Activated CD4-positive, alpha-beta memory T cell treated with anti-CD3 and anti-CD28 coated beads for 36 hours (primary cell): ENCODE data around the gene PCDH15. TPM values are rescaled to one million over a fixed set of nuclear protein-coding genes. Genes with fewer than 3 reads are reported as not detected.
"Not testable (repeated sequence)": the region's sequence is repeated elsewhere in the genome, so short reads cannot be mapped to it uniquely, and the experiment has no call there.

ENCODE experiments used
- CTCF ChIA-PET: fragments of 350-600 bp; sonication (Branson Sonifier 250); formaldehyde crosslinking; loops from one replicate; lab custom pipeline; 2021; ENCODE audit warnings: antibody characterized with exemption, inconsistent platforms; lab: Charles Lee
- POLR2A ChIA-PET: fragments of 350-600 bp; sonication (Branson Sonifier 250); formaldehyde crosslinking; loops from one replicate; lab custom pipeline; 2021; ENCODE audit warnings: antibody characterized with exemption; lab: Charles Lee
- DNase-seq: peaks from one replicate; pipeline ENCODE4 v3.0.0-alpha.2; 2020
- H3K27ac Mint-ChIP-seq: one replicate; pipeline ENCODE4 v1.8.0; 2021; ENCODE audit warnings: mixed read lengths
- H3K27me3 Mint-ChIP-seq: one replicate; pipeline ENCODE4 v1.8.0; 2021; ENCODE audit warnings: mixed read lengths
- H3K36me3 Mint-ChIP-seq: one replicate; pipeline ENCODE4 v1.8.0; 2021; ENCODE audit warnings: mixed read lengths
- H3K4me1 Mint-ChIP-seq: one replicate; pipeline ENCODE4 v1.8.0; 2021; ENCODE audit warnings: low read depth, mixed read lengths
- H3K4me3 Mint-ChIP-seq: one replicate; pipeline ENCODE4 v1.8.0; 2021; ENCODE audit warnings: mild to moderate bottlenecking, mixed read lengths
- H3K9me3 Mint-ChIP-seq: one replicate; pipeline ENCODE4 v1.8.0; 2021; ENCODE audit warnings: mixed read lengths
- intact Hi-C: fragments of 100-400 bp; cut with micrococcal nuclease; formaldehyde crosslinking; loops from one replicate; pipeline ENCODE4 v1.15.1; 2023
- total RNA-seq, 2 experiments: library from RNA; stranded (reverse); gene quantifications; one replicate each; pipeline ENCODE4 v1.2.3, GENCODE V29; 2021

The PCDH15 gene
- total RNA-seq, 2 experiments from 2014 or later = not detected

DNA sequence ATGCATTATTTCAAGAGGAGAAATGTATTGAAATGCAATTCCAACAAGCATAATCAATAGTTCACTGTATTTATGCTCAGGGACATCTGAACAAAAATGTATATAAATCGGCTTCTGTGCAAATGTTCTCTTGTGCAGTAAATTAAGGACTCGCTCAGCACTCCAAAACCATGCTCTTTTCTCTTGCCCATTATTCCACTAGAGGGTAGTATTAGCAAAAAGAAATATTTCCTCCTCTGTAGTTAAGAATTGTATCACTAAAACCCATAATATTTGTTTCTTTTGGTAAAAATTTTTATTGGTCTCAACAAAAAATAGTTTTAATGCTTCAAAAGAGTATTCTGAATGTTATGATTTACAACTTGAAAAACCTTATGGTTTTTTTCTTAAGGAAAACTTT lies 803.1 kb downstream of the PCDH15 start:
- intact Hi-C loops = no loop called here
- no peaks in the 10 kb centered on the region for H3K36me3 Mint-ChIP-seq
- no peak for DNase-seq
- ChIA-PET POLR2A (no interaction called here), CTCF (no interaction called here)
- no peak overlapping the region for H3K4me3 Mint-ChIP-seq
- no peak overlapping the region for H3K27ac Mint-ChIP-seq
- peaks cover 14% of the 10 kb centered on the region for H3K9me3 Mint-ChIP-seq
- no peaks in the 10 kb centered on the region for H3K4me1 Mint-ChIP-seq
- H3K27me3 Mint-ChIP-seq = no peaks in the 10 kb centered on the region

- ChIA-PET POLR2A (no interaction called here), CTCF (no interaction called here)
- intact Hi-C loops = no loop called here
- Mint-ChIP-seq H3K4me1 (no peaks in the 10 kb centered on the region), H3K27me3 (no peaks in the 10 kb centered on the region), H3K9me3 (peaks cover 10% of the 10 kb centered on the region), H3K27ac (no peak overlapping the region), H3K4me3 (no peak overlapping the region), H3K36me3 (no peaks in the 10 kb centered on the region)
- no peak for DNase-seq
These were observed 810.2 kb downstream of the PCDH15 start for GRCh38 chr10:53990799-53991238.

DNA sequence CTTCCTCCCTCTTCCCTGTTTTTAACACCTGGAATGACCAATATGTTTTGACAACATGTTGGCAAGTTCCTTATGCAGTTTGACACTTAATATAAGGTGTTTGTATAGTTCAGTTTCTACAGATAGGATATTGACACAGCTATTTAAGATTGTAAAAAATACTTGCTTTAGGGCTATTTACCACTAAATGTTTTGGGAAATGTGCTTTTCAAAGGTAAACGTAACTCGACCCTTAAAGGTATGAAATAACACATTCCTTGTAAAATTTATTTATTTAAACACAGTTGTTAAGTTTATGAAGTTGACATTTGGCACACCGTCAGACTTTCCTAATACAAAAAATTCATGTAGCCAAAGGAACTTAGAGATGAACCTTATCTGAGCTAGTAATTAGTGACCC lies 817.6 kb downstream of the PCDH15 start:
- ChIA-PET POLR2A (no interaction called here), CTCF (no interaction called here)
- H3K27ac Mint-ChIP-seq = no peak overlapping the region
- no peaks in the 10 kb centered on the region for H3K27me3 Mint-ChIP-seq
- no peaks in the 10 kb centered on the region for H3K4me1 Mint-ChIP-seq
- peaks cover 19% of the 10 kb centered on the region for H3K9me3 Mint-ChIP-seq
- intact Hi-C loops = no loop called here
- no peak overlapping the region for H3K4me3 Mint-ChIP-seq
- DNase-seq = no peak
- H3K36me3 Mint-ChIP-seq = no peaks in the 10 kb centered on the region

DNA sequence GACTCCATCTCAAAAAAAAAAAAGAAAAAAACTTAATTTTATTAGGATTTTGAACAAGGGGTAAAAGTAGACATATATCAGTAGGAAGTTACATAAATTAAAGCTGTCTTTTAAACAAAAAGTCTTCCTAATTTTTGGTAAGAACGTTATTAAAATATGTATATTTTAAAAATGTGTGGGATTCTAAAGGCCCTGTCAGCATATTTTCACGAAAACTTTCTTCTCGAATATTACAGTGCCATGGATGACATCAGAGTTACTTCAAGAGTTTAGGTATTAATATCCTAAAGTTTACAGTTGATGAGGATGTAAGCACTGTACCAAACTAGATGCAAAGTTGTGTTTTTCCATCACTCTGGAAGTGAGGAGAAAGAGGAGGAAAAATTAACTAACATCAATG lies 820.8 kb downstream of the PCDH15 start:
- intact Hi-C loops = no loop called here
- H3K27ac Mint-ChIP-seq = no peak overlapping the region
- H3K9me3 Mint-ChIP-seq = peaks cover 32% of the 10 kb centered on the region
- no peaks in the 10 kb centered on the region for H3K27me3 Mint-ChIP-seq
- no peak for DNase-seq
- H3K36me3 Mint-ChIP-seq = no peaks in the 10 kb centered on the region
- ChIA-PET POLR2A (no interaction called here), CTCF (no interaction called here)
- no peak overlapping the region for H3K4me3 Mint-ChIP-seq
- no peaks in the 10 kb centered on the region for H3K4me1 Mint-ChIP-seq

- peaks cover 31% of the 10 kb centered on the region for H3K9me3 Mint-ChIP-seq
- no peaks in the 10 kb centered on the region for H3K4me1 Mint-ChIP-seq
- no peaks in the 10 kb centered on the region for H3K36me3 Mint-ChIP-seq
- no peak for DNase-seq
- no peaks in the 10 kb centered on the region for H3K27me3 Mint-ChIP-seq
- CTCF ChIA-PET = no interaction called here
- no peak overlapping the region for H3K4me3 Mint-ChIP-seq
- POLR2A ChIA-PET = no interaction called here
- no peak overlapping the region for H3K27ac Mint-ChIP-seq
- intact Hi-C loops = no loop called here
These were observed 822.7 kb downstream of the PCDH15 start for GRCh38 chr10:53978301-53978700.

DNA sequence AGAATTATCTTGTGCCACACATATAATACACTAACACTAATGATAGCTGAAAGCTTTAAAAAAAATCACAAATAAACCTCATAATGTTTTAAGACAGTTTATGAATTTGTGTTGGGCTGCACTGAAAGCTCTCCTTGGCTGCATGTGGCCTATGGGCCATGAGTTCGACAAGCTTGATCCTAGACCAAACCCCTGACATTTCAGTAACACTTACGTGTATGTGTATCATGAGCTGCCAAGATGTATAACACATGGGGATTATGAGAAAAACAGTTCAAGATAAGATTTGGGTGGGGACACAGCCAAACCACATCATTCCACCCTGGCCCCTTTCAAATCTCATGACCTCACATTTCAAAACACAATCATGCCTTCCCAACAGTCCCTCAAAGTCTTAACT lies 823.8 kb downstream of the PCDH15 start:
- no peaks in the 10 kb centered on the region for H3K27me3 Mint-ChIP-seq
- no peak for DNase-seq
- ChIA-PET CTCF (no interaction called here), POLR2A (no interaction called here)
- no peak overlapping the region for H3K4me3 Mint-ChIP-seq
- peaks cover 34% of the 10 kb centered on the region for H3K9me3 Mint-ChIP-seq
- H3K4me1 Mint-ChIP-seq = no peaks in the 10 kb centered on the region
- intact Hi-C loops = no loop called here
- H3K36me3 Mint-ChIP-seq = no peaks in the 10 kb centered on the region
- H3K27ac Mint-ChIP-seq = no peak overlapping the region

- Mint-ChIP-seq H3K27ac (no peak overlapping the region), H3K27me3 (no peaks in the 10 kb centered on the region), H3K9me3 (peaks cover 3% of the 10 kb centered on the region), H3K4me3 (no peak overlapping the region), H3K36me3 (no peaks in the 10 kb centered on the region), H3K4me1 (no peaks in the 10 kb centered on the region)
- ChIA-PET CTCF (no interaction called here), POLR2A (no interaction called here)
- DNase-seq = no peak
- intact Hi-C loops = no loop called here
These were observed 843.6 kb downstream of the PCDH15 start for GRCh38 chr10:53957401-53957800.

GRCh38 chr10:53955091-53955490 lies 845.9 kb downstream of the PCDH15 start:
- no peaks in the 10 kb centered on the region for H3K4me1 Mint-ChIP-seq

GRCh38 chr10:53952698-53953630 lies 848.1 kb downstream of the PCDH15 start:
- no peak for DNase-seq
- ChIA-PET POLR2A (no interaction called here), CTCF (no interaction called here)
- H3K27ac Mint-ChIP-seq = no peak overlapping the region
- intact Hi-C loops = no loop called here
- peaks cover 8% of the 10 kb centered on the region for H3K9me3 Mint-ChIP-seq
- H3K36me3 Mint-ChIP-seq = peaks cover 2% of the 10 kb centered on the region
- H3K4me1 Mint-ChIP-seq = no peaks in the 10 kb centered on the region
- no peaks in the 10 kb centered on the region for H3K27me3 Mint-ChIP-seq
- no peak overlapping the region for H3K4me3 Mint-ChIP-seq

More at GRCh38 chr10:53955091-53955490, 845.9 kb downstream of the PCDH15 start:
- Mint-ChIP-seq H3K4me3 (no peak overlapping the region), H3K36me3 (peaks cover 2% of the 10 kb centered on the region), H3K27ac (no peak overlapping the region), H3K9me3 (peaks cover 8% of the 10 kb centered on the region), H3K27me3 (no peaks in the 10 kb centered on the region)
- CTCF ChIA-PET = no interaction called here
- POLR2A ChIA-PET = no interaction called here
- intact Hi-C loops = no loop called here
- no peak for DNase-seq

- no peaks in the 10 kb centered on the region for H3K4me1 Mint-ChIP-seq
- POLR2A ChIA-PET = no interaction called here
- intact Hi-C loops = no loop called here
- no peaks in the 10 kb centered on the region for H3K27me3 Mint-ChIP-seq
- H3K36me3 Mint-ChIP-seq = no peaks in the 10 kb centered on the region
- no peak for DNase-seq
- CTCF ChIA-PET = no interaction called here
- peaks cover 4% of the 10 kb centered on the region for H3K9me3 Mint-ChIP-seq
- no peak overlapping the region for H3K27ac Mint-ChIP-seq
- no peak overlapping the region for H3K4me3 Mint-ChIP-seq
These were observed 861.4 kb downstream of the PCDH15 start for GRCh38 chr10:53939654-53940053.

DNA sequence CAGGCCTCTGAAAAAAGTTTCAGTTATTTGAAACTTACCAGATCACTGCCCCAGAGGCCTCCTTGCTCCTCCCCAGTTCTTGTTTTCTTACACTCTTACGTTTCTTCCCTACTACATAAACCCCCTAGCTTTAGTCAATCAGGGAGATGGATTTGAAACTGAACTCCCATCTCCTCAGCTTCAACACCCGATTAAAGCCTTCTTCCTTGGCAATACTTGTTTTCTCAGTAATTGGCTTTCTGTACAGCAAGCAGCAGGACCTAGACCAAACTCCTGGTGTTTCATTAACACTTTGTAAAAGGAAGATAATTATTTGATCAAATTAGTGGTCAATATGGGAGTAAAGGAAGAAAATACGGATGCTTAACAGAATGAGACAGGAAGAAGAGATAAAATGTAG lies 870.4 kb downstream of the PCDH15 start:
- DNase-seq = no peak
- H3K4me3 Mint-ChIP-seq = no peak overlapping the region
- intact Hi-C loops = no loop called here
- H3K4me1 Mint-ChIP-seq = no peaks in the 10 kb centered on the region
- ChIA-PET CTCF (no interaction called here), POLR2A (no interaction called here)
- no peak overlapping the region for H3K27ac Mint-ChIP-seq
- peaks cover 19% of the 10 kb centered on the region for H3K9me3 Mint-ChIP-seq
- H3K36me3 Mint-ChIP-seq = no peaks in the 10 kb centered on the region
- no peaks in the 10 kb centered on the region for H3K27me3 Mint-ChIP-seq

DNA sequence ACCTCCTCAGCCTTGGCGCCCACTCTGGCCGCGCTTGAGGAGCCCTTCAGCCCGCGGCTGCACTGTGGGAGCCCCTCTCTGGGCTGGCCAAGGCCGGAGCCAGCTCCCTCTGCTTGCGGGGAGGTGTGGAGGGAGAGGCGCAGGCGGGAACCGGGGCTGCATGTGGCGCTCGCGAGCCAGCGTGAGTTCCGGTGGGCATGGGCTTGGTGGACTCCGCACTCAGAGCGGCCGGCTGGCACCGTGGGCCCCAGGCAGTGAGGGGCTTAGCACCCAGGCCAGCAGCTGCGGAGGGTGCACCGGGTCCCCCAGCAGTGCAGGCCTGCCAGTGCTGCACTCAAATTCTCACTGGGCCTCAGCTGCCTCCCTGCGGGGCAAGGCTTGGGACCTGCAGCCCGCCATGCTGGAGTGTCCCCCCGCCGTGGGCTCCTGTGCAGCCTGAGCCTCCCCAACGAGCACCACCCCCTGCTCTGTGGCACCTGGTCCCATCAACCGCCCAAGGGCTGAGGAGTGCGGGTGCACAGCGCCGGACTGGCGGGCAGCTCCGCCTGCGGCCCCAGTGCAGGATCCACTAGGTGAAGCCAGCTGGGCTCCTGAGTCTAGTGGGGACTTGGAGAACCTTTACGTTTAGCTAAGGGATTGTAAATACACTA lies 876.9 kb downstream of the PCDH15 start:
- H3K27ac Mint-ChIP-seq, POLR2A ChIA-PET, H3K4me3 Mint-ChIP-seq, intact Hi-C loops, CTCF ChIA-PET, H3K36me3 Mint-ChIP-seq, H3K4me1 Mint-ChIP-seq, H3K27me3 Mint-ChIP-seq, DNase-seq: not testable (repeated sequence)
- H3K9me3 Mint-ChIP-seq = peaks cover 16% of the 10 kb centered on the region
